NCI-H2107 (cell line): Measurements from ENCODE around the gene USP48.

Experiments
- DNase-seq: peaks from one replicate; lab custom pipeline; 2025; lab: John Stamatoyannopoulos, UW

USP48 gene

DNA sequence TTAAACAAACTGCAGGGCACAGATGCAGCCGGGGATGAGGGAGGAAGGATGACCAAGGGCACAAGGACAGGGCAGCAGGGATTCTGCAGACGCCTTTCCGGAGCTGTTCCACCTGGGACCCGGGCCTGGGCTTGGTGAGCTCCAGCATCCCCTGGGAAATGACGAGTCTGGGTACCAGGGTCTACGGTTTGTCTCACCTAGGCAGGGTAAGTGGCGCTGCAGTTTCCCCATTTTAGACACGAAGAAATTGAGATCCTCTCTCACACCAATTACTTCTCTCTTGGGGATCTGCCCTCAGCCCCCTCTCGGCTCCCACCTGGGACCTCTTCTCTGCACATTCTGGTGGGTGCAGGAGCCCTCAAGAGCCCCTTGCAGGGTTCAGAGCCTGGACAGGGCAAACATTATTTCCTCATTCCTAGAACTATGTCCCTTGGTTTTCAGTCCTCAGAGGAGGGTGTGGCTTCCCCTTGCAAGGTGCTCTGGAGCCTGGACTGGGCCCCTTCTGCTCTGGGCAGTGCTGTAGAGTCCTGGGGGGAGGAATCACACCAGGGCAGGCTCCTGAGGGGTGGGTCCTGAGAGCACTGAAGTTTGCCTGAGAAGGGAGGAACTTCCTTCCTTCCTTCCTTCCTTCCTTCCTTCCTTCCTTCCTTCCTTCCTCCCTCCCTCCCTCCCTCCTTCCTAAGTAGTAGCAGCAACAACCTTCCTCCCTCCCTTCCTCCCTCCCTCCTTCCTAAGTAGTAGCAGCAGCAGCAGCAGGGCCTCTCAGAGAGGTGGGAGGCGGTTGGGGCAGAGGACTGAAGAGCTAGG lies 129.8 kb downstream of the USP48 start:
- DNase-seq, result no peak

DNA sequence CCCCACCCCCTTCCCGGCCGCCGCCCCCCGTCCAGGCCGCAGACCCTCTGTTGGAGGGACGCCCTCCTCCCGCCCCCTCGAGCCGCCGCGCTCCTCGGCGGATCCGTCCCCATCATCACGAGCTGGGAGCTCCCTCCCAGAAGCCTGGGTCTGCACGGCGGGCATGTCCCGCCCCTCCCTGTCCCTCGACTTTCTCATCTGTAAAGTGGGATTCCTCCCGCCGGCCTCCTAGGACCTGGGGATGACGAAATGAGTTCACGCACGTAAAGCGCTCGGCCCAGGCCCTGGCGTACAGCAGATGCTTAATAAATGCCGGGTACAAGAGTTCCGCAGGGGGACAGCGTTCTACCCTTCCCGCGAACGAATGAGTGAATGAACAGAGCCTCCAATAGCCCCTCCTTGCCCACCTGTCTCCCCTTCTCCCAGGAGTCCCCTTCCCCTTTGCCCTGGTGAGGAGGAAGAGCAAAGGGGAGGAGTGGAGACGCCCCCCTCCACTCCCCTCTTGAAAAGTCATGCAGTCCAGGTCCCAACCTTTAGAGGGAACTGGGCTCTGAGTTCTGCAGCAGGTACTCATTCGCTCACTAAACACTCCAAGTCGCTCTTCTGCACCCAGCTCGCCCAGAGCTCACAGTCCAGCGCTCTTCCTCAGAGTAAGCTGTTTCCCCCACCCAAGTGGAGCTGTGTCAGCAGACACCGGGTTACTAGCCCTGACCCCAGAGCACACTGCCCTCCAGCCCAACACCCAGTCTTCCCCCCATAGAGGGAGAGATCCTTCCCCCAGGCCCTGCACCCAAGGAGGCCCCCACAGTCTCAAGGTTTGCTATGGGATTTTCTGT lies 130.6 kb downstream of the USP48 start:
- no peak for DNase-seq

DNA sequence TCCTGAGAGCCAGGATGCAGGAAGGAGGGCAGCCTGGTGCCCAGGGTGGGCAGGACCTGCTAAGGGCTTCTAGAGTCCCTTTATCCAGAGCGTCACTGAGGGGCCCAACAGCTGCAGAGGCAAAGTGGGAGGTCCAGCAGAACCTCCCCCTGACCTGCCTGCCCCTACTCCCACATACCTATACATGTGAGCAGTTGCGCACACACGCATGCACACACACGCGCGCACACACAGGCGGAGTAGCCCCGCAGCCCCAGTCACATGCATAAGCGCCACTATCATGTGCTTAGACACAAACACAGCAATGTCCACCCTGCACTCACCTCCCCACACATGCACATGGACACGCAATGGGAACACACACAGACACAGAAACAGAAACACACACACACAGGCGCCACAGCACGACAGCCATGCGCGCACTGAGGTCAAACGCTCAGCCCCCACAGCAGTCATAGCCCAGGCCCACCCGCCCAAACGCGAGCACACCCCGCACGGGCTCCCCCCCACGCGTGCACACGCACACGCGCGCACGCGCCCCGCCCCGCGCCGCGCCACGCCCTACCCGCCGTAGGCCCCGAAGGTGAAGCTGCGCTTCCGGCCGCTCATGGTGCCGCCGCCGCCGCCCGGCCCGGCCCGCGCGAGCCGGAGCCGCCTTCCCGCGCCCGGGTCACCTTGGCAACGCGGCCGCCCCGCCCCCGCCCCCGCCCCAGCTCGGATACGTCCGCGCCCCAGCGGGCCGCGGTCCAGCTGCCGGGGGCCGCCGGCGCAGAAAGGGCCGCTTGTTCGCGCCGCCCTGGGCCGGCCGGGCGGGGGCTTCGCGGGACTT lies 131.5 kb downstream of the USP48 start:
- DNase-seq, result no peak

DNA sequence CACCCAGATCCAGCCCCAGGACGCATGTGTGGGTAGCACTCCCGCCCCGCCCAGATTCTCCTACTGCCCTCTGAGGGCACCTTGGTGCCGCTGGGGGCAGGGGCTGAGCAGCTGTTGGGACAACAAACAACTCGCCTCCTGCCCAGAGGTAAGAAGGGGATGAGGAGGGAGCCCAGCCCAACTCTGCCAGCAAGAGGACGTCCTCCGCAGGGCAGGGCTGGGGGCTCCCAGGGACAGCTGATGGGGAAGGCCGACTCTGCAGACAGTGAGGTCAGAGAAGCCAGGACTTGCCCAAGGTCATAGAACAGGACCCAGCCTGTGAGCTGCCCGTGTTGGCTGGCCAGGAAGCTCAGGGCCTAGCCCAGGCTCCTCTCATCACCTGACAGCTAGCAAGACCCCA lies 132.5 kb downstream of the USP48 start:
- DNase-seq, result no peak

DNA sequence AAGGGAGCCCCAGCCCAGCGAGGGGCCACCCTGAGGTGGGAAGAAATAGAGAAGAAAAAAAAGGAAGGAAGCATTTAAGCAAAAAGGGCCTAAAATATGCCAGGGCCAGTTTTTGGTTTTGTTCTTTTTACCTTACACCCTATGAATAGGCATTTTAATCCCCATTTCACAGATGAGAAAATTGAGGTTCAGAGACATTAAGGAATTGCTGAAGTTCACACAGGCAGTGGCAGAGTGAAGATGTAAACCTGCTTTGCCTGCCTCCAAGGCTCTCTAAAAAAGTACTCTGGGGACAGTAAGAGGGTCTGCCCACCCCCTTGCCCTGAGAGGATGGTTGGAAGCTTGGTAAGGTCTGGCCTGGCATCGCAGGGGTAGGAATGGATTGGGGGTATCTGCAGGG lies 133.6 kb downstream of the USP48 start:
- DNase-seq, result no peak

DNA sequence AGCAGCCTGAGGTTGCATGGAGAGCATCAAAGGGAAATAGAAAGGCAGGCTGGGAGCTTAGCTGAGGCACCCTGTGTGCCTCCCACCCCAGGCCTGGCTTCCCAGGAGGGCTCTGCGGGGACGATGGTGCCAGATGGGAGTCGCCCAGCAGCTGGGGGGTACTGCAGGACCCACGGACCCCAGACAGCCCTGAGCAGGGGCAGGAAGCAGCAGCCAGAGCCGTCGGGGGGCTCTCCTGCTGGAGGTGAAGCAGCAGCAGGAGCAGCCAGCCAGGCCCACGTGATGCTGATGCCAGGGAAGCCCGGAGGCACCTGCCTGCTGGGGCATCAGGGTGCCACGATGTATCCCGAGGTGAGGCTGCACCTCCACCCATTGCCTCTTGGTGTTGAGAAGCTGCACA lies 134.2 kb downstream of the USP48 start:
- DNase-seq, result no peak

DNA sequence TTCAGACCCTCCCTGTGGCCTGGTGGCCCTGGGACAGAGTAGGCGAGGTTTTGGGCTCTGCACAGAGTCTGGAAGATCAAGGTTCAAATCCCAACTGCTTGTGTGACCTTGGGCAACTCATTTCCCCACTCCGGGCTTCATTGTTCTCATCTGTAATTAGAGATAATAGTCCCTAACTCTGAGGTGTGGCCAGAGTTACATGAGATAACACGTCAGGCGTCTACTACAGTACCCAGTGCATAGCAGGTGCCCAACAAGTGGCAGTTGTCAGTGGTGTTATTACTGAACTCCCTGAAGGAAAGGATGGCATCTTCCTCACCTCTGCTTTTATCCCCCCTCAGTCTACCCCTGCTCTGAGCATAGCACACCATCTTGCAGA lies 134.6 kb downstream of the USP48 start:
- DNase-seq, result no peak

DNA sequence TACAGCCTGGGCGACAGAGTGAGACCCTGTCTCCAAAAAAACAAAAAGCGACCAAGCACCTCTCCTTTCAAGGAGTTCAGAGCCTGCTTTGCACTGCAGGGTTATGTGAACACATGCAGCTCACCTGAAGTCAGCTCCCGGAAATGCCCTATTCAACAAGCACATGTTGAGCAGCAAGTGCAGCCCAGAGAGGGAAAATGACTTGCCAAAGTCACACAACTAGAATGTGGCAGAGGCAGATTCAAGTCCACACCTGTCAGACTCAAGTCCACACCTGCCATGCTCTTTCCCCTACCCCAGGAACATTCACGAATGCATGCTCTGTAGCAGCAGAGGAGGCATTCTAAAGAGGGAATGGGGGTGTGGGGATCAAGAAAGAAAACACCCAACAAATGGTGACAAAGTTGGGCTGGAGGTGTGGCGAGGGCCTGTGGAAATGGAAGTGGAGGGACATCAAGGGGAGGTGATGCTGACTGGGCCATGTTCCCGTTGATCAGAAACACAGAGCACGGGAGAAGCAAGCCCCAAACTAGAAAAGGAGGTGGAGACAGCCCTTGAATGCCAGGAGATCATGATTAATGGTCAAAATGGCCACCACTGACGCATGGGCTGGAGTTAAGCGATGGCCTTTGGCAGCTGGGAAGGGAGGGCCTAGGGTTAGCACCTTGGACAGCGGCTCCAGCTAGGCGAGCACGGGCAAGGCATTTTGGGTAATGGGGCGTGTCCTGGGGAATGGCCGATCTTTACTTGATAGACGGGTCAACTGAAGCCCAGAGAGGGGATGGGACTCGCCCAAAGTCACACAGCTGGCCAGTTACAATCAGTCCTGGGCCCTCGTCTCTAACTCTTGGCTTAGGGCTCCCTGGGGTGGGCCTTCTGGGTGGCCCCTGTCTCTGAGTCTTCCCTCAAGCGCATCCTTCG lies 135.3 kb downstream of the USP48 start:
- DNase-seq, result no peak

DNA sequence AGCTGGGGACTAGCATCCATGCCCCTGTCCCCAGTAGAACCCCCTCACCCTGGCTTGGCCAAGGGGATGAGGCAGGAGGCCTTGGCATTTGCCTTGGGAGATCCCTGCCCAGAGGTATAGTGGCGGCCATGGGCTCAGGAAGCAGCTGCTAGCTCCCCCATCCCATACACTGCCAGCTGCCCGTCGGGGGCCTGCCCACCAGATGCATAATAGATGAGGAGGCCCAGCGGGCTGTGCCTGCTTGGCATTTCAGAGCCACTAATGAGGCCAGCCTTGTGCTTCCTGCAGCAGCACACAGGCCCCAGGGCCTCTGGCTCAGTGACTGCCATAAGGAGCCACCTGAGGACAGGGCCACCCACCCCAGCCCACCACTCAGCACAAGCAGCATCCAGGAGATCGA lies 137.4 kb downstream of the USP48 start:
- DNase-seq, result no peak

DNA sequence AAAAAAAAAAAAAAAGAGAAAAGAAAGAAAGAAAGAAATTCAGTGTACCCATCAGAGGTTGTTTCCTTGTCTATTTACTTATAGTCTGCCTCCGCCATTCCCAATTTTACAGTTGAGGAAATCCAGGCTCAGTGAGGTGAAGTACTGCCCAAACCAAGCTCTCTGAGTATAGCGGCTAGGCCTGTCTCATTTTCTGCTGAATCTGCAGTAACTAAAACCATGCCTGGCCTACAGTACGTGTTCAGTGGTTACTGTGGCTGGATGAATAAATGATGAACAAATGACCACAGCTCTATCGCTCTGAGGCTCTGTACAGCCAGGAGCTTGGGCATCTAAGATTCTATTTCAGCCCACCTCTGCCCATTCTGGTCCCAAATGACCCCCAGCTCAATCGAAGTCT lies 138.0 kb downstream of the USP48 start:
- no peak for DNase-seq

DNA sequence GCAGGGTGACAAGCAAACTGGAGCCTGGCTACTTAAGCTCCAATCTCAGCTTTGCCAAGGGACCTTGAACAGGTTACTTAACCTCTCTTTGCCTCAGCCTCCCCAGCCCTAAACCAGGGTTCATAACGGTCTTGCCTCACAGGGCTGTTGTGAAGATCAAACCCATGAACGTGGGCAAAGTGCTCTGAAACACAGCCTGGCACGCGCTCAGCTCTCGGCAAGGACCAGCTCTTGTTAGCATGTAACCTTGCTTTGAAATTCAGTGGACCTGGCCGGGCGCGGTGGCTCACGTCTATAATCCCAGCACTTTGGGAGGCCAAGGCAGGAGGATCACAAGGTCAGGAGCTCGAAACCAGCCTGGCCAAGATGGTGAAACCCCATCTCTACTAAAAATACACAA lies 138.6 kb downstream of the USP48 start:
- no peak for DNase-seq

DNA sequence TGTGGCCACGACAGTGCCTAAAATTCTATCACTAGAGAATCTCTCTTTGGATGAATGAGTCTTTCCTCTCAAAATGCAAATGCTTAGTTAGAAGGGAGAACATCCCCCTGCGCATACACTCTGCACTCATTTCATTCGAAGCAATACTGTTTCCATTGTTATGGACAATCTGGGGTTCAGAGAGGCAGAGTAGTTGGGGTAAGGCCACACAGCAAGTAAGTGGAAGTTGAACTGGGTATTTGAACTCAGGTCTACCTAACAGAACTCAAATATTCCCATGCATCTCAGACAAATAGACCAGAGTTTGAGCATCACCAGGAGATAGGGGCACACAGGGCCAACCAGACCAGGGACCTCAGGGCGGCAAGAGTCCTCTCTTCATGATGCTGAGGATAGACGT lies 139.3 kb downstream of the USP48 start:
- no peak for DNase-seq

DNA sequence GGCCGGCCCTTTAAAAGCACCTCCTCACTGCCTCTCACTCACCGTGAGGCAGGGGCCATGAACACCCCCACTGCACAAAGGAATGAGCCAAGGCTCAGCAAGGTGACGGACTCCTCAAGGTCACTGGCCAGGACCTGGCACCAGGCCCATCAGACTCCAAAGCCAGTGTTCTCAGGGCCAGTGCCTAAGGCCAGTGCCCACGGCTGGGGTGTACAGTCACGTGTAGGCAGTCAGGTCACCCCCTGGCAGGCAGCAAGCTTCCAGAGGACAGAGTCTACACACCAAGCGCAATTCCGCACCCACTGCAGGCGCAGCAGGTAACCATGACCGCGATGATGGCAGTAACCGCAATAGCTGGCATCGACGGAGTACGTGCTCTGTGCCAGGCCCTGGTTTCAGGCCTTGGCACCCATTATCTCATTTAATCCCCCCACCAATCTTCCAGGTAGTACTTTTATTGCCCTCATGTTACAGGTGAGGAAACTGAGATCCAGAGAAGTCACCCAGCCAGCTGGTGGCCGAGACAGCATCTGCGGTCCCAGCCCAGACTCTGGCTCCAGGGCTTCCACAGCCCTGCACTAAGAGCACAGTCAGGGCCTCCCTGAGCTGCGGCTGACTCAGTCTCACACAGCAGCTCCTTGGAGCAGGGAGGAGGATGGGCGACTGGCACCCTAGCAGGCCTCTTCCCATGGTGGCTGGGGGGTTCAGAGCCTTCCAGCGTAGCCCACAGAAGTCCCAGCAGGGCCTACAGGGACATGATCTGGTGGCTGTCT lies 140.8 kb downstream of the USP48 start:
- no peak for DNase-seq

DNA sequence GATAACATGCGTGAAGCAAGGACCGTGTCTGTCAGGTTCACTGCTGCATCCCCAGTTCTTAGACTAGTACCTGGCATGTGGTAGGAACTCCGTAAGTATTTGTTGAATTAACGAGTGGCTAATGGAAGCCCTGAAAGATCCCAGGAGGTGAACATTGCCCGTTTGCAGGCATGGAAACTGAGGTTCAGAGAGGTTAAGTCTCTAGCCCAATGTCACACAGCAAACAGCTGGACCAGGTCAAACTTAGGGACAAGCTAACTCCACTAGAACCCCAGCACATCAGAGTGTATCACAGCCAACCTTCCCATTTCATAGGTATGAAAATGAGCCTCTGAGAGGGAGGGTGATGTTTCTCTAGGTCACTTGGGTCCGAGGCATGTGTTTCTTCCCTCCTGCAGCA lies 141.4 kb downstream of the USP48 start:
- no peak for DNase-seq

DNA sequence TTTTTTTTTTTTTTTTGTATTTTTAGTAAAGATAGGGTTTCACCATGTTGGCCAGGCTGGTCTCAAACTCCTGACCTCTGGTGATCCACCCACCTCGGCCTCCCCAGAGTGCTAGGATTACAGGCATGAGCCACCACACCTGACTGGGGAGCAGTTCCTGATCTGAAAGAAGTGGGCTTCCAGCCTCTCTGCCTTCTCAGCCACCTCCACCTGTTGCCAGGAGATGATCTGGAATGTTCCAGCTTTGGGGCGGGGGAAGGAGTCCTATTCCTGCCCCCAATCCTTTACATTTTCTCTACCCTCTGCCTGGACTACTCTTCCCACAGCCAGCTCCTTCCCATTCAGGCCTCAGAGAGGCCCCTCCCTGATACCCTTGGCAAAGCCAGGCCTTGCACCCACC lies 141.9 kb downstream of the USP48 start:
- no peak for DNase-seq

DNA sequence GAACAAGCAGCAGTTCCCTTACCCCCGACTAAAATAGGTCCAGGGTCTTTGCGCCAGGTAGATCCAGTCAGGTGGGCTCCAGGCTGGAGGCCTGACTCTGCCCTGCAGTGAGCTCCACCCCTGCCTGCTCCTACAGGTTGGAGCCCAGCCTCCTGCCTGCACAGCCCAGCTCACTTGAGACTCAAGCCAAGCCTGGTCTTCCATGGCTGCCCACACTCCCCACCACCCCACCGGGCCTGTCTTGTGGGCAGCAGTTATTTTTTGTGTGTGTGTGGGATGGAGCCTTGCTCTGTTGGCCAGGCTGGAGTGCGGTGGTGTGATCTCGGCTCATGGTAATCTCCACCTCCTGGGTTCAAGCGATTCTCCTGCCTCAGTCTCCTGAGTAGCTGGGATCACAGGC lies 142.3 kb downstream of the USP48 start:
- no peak for DNase-seq

DNA sequence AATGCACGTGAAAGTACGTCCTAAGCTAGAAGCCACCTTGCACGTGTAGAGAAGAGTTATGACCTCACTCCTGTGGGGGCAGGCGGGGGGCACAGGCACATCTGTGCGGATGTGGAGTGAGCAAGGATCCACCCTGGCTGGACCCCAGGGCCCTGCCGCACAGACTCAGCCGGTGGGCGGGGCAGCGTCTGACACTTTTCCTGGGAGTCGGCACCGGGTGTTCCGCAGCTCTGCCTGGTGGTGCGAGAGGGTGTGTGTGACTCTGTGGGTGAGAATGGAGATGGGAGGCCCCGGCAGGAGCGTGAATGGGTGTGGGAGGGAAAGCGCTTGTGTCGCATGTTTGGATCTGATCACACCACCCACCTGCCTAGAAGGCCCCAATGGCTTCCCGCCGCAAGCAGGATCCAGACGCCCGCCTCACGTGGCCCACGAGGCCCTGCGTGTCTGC lies 143.3 kb downstream of the USP48 start:
- no peak for DNase-seq

DNA sequence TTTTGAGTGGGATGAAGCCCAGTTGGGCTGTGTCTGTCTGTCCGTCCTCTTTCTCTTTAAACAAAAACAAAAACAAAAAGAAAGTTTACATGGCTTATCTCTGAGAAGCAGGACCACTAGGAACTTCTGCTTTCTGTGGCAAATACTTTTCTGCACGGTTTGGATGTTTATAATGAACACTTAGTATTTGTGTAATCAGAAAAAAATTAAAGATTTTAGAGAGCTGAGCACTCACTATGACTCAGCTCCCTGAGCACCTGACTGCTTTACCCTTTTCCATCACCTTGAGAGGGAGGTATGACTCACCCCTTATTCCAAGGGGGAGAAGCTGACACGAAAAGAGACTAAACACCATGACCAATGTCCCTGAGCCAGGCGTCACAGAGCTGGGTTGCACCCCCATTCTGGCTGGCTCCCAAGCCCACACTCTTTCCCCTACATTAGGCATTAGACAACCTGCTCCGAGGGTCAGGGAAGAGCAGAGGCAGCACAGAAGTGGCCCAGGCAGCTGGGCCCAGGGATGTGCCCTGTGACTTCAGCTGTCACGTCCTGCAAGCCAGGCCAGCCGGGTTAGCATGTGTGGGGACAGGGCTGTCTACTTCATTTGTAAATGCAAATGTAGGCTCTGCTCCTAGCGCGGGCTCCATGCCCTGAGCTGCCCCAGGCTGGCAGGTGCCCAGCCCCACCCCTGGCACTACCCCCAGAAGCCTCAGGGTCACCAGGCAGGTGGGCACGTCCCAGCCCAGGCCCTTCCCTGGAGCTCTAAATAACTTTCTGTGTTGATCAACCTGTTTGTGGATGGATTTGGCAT lies 144.2 kb downstream of the USP48 start:
- peak; percentile 53 for DNase-seq

DNA sequence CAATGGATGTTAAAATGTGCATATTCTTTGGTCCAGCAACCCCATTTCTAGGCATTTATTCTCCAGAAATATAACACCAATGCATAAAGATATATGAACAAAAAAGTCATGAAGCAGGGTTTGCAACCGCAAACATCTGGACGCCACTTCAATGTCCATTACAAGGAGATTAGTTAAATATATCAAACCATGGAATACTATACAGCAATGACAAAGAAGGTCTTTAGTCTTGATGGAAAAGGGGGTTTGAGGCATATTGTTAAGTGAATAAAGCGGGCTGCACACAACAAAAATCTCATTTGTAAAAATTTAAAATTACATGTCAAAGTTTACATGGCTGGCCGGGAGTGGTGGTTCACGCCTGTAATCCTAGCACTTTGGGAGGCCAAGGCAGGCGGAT lies 145.4 kb downstream of the USP48 start:
- DNase-seq, result no peak

DNA sequence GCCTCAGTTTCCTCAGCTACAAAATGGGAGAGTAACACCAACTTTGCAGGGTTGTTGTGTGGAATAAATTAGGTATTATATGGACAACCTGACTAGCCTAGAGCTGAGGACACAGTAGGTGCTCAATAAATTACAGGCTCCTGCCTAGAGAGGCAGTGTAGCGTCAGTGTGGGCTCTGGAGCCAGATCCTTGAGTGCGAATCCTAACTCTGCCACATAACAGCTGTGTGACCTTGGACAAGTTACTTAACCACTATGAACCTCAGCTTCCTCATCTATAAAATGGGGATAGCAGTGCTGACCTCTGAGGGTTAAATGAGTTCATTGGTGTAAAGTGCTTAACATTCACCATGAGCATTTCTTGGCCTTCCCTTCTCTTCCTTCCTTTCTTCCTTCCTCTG lies 146.9 kb downstream of the USP48 start:
- DNase-seq, result no peak
